HG03558 (cell line): ENCODE data around the gene POLE.

Experiments used
- ATAC-seq: cut with Tn5 transposase; IDR thresholded peaks from one replicate; pipeline ENCODE4 v1.9.1; 2021; ENCODE audit warnings: moderate number of reproducible peaks; ENCODE audit not compliant: unreplicated experiment; ENCODE audit errors: extremely low read depth

The POLE gene

GRCh38 chr12:132635076-132635955 lies 51.8 kb downstream of the POLE start:
- ATAC-seq: no peak

- no peak for ATAC-seq
Observed at GRCh38 chr12:132634411-132634990, 52.6 kb downstream of the POLE start.

GRCh38 chr12:132633901-132634300 lies 53.2 kb downstream of the POLE start:
- no peak for ATAC-seq

- no peak for ATAC-seq
Observed at GRCh38 chr12:132633398-132633797, 53.7 kb downstream of the POLE start.

GRCh38 chr12:132632521-132633228 lies 54.5 kb downstream of the POLE start:
- no peak for ATAC-seq

GRCh38 chr12:132631666-132632065 lies 55.5 kb downstream of the POLE start:
- ATAC-seq: no peak

- no peak for ATAC-seq
Observed at GRCh38 chr12:132630672-132631071, 56.5 kb downstream of the POLE start.

GRCh38 chr12:132629330-132629729 lies 57.8 kb downstream of the POLE start:
- no peak for ATAC-seq

GRCh38 chr12:132625731-132626430 lies 61.3 kb downstream of the POLE start:
- no peak for ATAC-seq

GRCh38 chr12:132624910-132625630 lies 62.1 kb downstream of the POLE start:
- ATAC-seq: no peak

- ATAC-seq: no peak
Observed at GRCh38 chr12:132624186-132624855, 62.8 kb downstream of the POLE start.

- no peak for ATAC-seq
Observed at GRCh38 chr12:132623072-132623869, 63.9 kb downstream of the POLE start.

GRCh38 chr12:132622437-132623071 lies 64.6 kb downstream of the POLE start:
- no peak for ATAC-seq

- ATAC-seq: no peak
Observed at GRCh38 chr12:132621657-132622435, 65.3 kb downstream of the POLE start.

- ATAC-seq: no peak
Observed at GRCh38 chr12:132620899-132621656, 66.1 kb downstream of the POLE start.

- ATAC-seq: no peak
Observed at GRCh38 chr12:132620113-132620898, 66.8 kb downstream of the POLE start.
